GM12892 (cell line): Measurements from ENCODE around the gene GADL1.

ENCODE experiments used
- POLR2A ChIP-seq: IDR thresholded peaks from 2 replicates; pipeline ENCODE4 v1.6.1; 2011; ENCODE audit warnings: low read depth, low read length, control low read depth
- POLR2AphosphoS5 ChIP-seq: IDR thresholded peaks from 2 replicates; pipeline ENCODE4 v1.6.1; 2011; ENCODE audit warnings: low read depth, low read length, control low read depth

DNA sequence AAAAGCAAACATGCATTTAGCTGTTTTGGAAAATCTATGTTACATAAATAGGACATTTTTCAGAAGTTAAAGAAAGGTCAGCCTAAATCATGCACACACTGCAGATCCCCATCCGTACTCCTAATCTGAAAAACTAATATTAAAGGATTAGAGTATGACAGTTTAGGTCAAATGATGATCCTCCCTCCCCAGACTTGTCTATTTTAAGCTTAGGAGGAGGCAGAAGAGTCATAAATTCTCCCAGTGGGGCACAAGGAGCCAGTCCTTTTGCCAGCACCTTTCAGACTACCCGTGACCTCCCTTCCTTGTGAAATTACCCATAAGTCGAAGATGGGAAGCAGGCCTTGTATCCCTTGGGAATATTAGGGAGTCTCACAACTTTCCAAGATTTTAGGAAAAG, 210.1 kb downstream of the GADL1 start:
- TF ChIP-seq POLR2A (no peak), POLR2AphosphoS5 (no peak)
